Fibroblast of skin of back (primary cell): ENCODE data around the gene CRELD2.

Experiments used
- DNase-seq: peaks from one replicate; pipeline ENCODE4 v3.0.0-alpha.2; 2013

The CRELD2 gene

DNA sequence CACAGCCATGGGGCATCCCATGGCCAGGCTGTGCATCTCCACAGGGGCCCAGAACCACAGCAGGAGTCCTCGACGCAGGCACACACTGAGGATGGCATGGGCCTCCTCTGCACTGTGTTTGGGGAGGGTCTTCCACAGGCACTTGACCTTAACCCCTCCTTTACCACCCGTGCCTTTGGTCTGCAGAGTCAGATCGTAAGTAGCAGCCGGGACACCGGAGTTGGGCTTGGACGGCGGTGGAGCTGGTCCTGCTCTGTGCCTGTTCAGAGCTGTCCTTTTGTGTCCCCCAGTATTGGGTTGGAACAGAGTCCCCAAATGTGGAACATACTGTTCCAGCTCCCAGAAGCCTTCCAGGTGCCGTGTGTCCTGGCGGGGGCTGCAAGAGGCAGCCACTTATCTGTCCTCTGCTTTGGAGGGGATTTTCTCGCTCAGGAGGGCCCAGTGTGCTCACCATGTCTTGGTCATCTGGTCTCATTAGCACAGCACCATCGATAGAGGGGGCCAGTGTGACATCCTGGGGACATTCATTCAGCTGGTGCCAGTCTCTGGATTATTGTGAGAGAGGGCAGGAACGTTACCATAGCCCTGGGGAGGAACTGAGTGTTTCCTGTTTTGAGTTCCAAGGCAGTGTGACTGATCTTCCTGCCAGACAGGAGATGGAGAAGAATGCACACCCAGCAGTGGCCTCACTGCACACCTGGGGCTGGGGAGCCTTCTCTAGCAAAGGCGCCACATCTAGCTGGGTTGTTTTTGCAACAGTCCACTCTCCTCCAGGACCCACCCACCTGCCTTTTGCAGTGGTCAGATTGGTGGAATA lies 12.4 kb downstream of the CRELD2 start:
- peak; percentile 80 for DNase-seq

DNA sequence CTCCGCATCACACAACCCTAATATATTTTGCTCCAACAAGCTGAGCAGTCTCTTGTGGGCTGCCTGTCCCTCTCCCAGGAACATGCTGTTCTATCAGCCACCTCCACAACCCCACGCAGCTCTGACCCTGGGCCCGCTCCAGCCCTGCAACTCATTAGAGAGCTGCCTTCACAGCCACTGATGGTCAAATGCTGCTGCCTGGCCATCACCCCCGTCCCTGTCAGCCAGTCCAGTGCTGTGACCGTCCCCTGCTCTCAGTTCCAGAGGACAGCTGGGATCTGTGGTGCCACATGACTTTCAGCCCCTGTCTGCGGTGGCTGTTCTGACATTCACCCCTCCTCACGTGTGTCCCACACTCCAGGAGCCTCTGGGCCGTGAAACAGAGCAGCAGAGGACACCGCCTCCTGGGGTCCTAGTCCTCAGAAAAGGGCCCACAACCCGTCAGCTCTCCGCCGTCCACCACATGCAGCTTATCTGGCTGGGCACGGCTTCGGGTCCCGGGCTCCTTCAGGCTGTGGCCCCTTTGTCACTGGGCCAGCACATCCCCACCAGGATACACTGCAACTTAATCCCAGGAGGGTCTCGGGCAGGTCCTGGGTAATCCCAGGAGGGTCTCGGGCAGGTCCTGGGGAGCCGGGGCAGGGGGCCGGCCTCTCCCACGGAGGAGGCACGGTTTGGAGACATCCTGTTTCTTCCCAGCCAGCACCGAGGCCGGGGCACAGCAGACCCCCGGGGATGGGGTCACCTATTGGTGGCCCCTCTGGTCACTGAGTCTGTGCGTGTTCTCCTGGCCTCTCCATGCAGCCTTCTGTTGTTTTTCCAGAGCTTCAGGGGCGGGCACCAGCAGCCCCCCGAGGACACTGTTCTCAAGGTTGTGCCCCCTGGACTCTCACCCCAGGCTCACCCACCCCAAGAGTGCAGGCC lies 15.1 kb downstream of the CRELD2 start:
- DNase-seq = no peak

DNA sequence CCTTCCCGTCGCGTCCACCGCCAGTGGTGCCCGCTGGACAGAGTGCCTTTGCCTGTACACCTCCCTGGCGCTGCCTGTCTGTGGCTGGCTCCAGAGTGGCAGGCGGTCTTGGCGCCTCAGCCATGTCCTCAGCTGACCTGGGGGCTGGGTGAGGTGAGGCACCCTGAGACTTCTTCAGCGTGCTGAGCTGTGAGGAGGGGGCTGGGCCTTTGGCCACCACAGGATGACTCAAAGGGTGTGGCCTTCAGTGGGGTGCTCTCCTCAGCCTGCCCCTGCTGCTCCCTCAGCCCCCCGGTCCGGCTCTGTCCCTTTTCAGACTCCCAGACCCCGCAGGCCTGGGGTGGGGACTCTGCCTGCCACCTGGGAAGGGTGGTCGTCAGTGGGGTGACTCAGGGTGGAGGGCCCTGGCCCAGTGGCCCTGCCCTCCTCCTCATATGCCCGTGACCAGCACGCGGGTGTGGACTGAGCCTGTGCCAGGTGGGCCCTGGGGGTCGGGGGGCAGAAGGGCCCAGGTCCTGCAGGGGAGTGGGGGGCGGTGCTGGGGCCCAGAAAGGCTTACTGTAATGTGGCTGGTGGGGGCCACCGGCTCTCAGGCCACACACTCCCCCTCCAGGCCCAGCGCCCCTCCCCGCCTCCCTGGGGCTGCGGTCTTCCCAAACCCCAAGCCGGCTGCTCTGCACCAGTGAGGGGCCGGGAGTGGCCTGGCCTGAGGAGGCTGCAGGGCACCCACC lies 15.9 kb downstream of the CRELD2 start:
- peak; percentile 55 for DNase-seq

DNA sequence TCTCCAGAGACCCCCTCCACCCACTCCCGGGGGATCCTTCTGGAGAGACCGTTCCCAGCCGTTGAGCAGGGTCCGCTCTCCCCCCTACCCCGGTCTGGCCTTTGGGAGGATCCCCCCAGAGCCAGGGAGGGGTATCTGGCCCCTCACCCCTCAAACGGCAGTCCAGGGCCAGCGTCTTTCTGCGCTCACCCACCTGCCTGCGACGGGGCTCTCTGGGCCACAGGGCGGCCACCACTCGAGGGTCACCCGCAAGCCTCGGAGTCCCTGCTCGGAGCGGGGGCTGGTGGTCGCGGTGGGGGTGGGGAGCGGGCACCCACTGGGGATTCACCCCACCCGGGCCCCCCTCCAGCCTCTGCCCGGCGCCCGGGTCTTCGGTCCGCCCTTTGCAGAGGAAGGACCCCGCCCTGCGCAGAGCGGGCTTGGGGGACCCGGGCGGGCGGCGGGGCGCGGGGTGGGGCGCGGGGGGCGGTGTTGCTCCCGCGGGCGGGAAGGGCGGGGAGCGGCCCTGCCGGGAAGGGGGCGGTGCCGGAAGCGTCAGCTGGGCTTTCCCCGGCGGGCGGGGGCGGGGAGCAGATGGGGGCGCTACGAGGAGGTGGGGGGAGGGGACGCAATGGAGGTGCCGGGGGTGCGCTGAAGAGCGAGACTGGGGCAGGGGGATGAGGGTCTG lies 16.6 kb downstream of the CRELD2 start:
- peak; percentile 58 for DNase-seq

DNA sequence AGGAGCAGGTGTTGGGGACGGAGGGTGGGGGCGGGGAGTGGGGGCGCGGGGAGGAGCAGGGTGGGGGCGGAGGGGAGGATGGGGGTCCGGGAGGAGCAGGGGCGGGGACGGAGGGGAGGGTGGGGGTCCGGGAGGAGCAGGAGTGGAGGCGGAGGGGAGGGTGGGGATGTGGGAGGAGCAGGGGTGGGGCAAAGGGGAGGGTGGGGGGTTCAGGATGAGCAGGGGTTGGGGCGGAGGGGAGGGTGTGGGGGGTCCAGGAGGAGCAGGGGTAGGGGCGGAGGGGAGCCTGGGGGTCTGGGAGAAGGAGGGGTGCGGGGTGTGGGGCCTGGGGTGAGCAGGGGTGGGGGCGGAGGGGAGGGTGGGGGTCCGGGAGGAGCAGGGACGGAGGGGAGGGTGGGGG lies 17.1 kb downstream of the CRELD2 start:
- no peak for DNase-seq

DNA sequence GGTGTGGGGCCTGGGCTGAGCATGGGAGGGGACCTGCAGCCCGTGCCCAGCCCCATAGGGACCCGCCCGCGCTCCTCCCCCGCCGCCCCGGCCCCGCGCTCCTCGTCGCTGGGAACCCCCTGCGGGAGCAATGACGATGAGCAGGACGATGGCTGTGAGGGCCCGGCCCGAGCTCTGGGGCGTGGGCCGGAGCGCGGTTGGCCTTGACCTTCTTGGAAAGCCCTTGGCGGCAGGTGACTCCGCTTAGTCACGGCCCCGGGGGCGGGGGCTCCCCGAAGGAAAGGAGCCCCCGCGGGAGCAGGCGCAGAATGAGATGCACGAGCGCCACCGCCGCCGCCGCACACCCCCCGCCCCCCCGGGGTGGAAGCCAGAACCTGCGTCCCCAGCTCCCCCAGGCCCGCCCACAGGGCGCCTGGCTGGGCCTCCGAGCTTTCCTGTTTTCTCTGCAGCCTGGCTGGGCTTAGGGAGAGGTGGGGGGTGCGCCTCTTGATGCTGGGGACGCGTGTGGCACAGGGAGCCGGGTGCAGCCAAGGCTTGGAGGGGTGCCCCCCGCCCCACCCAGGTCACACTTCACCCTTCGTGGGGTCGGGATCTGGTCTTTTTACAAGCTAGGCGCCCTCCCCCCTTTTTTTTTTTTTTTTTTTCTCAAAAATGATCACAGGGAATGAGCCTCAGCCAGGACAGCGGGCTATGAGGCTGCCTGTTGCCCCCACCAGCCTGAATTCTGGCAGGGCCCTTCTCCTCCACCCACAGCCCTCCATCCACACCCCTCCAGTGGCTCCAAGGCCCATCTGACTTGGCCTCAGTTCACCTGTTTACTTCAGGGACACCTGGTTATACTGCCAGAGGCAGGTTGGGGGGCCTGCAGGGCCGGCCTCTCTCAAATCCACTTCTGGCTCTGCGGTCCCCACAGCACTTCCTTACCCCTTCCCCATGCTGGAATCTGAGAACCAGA lies 17.9 kb downstream of the CRELD2 start:
- peak; percentile 76 for DNase-seq

DNA sequence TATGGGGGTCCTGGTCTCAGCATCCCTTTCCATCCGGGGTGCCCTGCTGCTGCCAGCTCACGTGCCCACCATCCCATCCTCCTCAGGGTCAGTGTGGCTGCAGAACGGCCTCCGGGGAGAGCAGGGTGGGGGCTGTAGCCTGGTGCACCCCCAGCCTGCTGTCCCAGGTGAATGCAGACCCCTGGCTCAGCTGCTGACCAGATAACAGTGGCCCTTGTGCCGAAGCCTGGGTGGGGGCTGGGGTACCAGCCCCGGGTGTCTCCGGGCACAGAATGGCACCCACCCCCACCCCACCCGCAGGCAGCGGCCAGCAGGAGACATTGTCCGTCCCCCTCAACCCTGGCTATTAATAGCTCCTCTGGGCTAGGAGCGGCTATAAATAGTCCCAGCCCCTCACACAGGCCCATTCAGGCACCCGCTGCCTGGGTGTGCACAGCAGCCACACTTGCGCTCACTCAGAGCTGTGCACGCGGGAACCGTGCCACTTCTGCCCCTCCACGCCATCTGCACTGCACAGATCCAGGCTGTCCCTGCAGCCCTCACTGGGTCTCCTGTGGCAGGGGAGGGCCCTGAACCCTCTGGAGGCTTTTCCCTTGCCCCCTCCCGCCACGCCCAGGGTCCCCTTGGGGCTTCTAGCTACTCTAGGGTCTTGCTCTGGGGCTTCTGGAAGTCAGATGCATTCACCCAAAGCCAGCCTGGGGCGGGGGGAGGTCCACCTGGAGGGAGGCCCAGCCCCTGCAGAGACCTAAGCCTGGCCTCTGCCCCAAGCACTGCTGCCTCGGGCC lies 18.7 kb downstream of the CRELD2 start:
- DNase-seq = peak; percentile 67

DNA sequence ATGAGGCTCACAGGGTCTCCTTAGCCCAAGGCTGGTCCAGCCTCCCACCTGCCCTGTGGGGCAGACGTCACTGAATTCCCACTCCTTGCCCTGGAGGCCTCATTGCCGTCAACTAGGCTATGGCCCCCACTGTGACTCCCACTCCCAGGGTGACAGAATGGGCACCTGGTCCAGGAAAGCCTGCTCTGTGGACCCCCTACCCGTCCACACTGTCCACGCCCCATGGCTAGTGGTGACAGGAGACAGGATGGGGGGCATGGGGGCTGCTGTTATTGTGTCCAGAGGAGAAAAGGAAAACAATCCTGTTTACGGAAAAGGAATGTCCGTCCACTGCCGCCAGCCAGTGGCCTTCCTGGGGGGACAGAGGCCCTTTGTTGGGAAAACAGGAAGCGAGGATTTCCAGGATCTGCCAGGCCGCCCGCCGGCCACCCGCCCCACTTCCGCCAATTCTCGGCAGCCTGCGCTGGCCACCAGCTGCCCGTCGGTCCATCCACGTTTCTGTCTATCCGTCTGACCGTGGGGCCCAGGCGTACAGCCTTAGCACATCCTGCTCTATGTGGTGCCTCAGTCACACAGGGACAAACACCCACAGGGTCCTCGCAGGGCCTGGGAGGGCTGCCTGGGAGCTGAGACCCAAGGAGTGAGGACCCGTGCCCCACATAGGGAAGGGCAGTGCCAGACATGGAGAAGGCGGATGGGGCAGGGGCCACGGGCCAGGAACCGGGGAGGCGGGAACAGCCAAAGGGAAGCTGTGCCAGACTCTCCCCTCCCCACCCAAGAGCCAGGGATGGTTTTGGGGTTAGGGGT lies 19.5 kb downstream of the CRELD2 start:
- DNase-seq = no peak

DNA sequence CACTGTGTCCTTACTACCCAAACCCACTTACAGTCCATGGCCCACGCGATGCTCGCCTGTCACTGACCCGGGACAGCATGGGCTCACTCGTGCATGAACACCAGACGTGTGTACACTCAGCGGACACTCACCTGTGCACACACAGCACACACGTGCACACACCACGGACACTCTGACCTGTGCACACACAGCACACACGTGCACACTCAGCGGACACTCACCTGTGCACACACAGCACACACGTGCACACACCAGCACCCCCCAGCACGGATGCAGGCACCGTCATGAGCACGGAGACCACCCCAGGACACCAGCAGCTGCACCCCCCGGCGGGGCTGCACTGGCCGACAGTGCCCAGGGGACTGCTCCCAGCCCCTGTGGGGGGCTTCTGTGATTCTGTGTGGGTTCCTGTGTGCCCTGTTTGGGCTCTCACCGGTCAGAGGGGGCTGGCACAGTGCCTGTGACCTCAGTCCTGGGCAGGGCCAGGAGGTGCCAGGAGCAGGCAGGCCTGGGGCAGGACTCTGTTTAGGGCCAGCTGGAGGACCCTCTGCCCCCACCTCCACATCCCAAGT lies 20.2 kb downstream of the CRELD2 start:
- no peak for DNase-seq

DNA sequence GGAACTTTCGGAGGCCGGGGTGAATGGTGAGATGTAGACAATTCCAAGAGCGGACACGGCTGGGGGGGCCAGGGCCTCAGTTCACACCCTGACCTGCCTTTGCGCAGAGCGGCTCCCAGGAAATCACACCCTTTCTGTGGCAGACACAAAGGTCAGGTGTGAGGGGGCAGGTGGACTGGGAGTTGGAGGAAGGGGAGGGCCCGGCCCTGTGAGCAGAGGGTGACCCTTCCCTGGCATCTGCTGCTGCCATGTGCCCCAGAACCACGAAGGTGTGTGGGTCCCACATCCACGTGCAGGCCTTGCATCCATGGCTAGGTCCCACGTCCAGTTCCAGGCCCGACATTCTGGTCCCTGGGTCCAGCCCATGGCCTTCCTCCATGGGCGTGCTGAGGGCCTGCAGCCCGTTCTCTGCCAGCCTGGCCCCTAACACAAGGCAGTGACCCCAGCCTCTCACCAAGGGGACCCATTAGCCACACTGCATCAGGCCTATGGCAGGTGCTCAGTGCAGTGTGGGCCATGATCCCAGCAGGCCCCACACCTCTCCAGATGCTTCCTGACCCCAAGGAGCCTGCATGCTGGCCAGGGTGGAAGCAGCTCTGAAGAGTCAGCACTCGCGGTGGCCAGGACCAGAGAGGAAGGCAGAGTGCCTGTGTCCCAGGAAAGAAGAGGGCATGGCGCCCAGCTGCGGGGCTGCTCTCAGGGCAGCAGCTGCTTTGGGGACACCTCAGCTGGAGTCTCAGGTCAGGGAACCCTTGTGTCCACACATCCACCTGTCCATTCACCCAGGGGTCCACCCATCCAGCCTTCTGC lies 23.3 kb downstream of the CRELD2 start:
- DNase-seq = no peak

DNA sequence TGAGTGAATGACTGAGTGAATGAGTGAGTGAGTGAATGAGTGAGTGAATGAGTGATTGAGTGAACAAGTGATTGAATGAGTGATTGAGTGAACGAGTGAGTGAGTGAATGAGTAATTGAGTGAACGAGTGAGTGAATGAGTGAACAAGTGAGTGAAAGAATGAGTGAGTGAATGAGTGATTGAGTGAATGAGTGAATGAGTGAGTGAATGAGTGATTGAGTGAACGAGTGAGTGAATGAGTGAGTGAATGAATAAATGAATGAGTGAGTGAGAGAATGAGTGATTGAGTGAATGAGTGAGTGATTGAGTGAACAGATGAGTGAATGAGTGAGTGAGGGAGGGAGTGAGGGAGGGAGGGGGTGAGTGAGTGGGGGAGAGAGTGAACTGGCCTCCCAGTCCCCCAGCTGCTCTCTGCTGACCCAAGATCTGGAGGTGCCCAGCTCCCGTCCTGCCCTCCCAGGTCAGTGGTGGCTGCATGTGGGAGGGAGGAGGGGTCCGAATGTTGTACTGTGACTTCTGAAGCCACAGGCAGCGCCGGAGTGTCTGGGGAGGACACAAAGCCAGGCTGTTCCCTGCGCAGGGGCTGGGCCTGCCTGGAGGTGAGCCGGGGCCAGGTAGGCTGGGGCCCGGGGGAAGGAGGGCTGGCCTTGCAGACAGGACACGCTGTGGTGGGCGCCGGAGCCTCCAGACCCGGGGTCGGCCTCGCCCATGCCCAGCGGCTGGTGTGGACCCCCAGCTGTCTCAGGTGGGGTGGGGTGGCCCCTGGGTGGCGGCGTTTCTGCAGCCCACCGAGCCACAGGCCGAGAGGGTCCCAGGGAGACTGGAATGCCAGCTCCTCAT lies 24.4 kb downstream of the CRELD2 start:
- DNase-seq = no peak

DNA sequence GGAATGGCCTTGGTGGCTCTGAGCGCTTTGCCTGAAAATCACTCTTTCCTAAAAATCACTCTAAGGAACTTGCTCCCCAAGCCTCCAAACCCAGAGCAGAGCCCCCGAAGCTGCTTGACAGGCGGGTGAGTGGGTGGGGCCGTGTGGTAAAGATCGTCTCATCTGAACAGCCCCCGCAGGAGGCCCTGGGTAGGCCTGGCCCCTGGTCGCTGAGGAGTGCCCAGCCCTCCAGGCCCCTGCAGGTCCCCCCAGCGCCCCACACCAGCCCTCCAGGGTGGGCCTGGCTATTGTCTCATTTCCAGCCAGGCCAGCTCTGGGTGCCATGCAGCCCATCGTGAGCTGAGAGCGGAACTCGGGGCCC lies 25.0 kb downstream of the CRELD2 start:
- no peak for DNase-seq

DNA sequence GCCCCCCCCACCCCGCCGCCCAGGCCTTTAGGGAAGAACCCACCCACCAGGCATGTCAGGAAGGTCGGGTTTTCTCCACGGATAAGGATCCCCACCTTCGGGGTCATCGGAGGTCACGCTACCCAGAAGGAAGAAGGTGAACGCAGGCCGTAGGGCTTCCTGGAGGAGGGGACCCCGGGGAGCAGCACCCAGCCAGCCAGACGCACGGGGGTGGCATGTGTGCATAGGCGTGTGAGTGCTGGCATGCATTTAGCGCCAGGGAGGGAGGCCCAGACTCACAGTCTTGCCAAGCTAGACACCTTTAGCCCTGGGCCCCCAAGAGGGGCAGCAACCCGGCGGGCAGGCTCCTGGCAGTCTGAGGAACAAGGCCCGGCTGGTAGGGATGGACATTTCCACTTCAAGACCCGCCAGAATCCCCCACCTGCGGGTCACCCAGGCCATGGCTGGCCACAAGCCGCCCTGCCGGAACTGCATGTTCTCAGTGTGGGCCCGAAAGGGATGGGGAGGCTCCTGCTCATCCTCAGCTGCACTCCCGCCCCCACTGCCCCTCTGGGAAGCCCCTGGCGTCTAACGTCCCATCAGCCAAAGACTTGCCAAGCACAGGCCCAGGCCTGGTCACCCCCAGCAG lies 25.5 kb downstream of the CRELD2 start:
- DNase-seq = no peak

DNA sequence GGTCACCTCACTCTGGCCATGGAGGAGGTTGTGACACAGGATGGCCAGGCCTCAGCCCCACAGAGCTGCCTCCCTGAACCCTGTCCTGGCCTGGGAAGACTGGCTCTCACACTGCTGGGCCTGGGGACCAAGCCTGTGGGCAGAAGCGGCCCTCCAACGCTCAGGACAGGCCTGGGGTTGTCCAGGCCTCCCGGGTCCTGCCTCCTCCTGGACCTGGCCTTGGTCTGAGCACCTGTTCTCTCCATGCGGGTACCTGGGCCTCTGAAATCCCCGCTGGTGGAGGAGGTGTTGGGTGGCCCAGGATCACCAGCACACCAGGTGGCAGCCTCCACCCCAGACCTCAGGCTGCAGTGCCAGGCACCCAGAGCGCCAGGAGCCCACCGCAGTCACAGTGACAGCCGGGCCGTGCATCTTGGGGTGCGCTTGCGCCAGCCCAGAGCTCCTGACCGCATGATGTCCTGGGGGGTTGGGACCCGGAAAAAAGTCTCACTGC lies 26.0 kb downstream of the CRELD2 start:
- DNase-seq = no peak

DNA sequence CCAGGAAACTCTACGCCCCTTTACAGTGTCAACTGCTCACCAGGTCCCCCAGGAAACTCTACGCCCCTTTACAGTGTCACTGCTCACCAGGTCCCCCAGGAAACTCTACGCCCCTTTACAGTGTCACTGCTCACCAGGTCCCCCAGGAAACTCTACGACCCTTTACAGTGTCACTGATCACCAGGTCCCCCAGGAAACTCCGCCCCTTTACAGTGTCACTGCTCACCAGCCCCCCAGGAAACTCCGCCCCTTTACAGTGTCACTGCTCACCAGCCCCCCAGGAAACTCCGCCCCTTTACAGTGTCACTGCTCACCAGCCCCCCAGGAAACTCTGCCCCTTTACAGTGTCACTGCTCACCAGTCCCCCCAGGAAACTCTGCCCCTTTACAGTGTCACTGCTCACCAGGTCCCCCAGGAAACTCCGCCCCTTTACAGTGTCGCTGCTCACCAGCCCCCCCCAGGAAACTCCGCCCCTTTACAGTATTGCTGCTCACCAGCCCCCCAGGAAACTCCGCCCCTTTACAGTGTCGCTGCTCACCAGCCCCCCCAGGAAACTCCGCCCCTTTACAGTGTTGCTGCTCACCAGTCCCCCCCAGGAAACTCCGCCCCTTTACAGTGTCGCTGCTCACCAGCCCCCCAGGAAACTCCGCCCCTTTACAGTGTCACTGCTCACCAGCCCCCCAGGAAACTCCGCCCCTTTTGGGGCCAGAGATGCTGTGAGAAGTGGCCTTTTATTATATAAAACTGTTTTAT lies 26.8 kb downstream of the CRELD2 start:
- DNase-seq = peak; percentile 39
